ENCODE data around the gene RAB4A.

Gene RAB4A

DNA sequence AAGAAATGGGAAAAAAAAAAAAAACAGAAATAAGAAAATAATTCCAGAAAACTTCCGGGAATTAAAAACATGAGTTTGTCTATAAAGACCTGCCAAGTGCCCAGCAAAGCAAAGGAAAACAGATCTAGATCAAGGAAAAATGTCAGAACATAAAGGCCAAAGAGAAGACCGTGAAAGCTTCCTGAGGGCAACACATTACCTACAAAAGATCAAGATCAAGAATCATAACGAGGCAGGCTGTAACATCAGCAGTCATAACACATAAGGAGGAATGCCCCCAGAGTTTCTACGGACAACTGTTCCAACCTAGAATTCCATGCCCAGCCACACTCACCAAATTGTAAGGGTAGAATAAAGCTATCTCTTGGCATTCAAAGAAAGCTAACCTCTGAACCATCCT, 68.2 kb downstream of the RAB4A start:
- no peak for DNase-seq (ENCODE audit: low spot score)

DNA sequence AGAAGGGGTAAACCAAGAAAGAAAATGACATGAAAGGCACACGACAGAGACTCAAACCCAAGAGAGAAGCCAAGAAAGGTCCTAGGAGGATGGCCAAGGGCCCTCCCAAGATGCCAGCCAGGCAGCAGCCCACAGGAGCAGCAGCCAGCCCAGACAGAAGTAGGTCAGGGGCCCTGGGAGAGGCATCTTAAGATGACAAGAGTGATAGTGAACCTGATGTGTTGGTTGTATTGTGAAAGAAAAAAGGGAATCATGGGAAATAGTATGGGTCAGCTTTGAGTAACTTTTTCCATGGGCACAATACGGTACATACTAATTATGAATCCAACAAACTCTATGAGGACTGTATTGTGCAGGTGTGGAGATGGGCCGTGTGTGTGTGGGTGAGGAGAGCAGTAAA, 68.6 kb downstream of the RAB4A start:
- DNase-seq (ENCODE audit: low spot score), result no peak

DNA sequence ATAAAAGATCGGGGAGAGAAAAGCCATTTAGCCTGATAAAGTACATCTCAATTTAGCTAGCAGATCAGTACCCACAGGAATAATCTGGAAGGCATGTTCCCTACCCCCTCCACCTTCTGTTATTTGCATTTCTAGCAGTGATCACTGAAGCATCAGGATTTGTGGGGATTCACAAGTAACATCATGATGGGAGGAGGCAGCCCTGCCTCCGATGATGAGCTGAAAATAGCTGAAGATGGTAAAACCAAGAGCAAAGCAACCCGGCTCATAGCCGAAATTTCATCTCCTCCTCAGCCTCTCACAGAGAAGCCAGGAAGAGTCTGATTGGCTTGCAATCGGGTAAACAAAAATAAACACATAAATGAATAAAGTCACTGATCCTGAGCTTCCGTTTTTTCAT, 69.6 kb downstream of the RAB4A start:
- no peak for DNase-seq (ENCODE audit: low spot score)

DNA sequence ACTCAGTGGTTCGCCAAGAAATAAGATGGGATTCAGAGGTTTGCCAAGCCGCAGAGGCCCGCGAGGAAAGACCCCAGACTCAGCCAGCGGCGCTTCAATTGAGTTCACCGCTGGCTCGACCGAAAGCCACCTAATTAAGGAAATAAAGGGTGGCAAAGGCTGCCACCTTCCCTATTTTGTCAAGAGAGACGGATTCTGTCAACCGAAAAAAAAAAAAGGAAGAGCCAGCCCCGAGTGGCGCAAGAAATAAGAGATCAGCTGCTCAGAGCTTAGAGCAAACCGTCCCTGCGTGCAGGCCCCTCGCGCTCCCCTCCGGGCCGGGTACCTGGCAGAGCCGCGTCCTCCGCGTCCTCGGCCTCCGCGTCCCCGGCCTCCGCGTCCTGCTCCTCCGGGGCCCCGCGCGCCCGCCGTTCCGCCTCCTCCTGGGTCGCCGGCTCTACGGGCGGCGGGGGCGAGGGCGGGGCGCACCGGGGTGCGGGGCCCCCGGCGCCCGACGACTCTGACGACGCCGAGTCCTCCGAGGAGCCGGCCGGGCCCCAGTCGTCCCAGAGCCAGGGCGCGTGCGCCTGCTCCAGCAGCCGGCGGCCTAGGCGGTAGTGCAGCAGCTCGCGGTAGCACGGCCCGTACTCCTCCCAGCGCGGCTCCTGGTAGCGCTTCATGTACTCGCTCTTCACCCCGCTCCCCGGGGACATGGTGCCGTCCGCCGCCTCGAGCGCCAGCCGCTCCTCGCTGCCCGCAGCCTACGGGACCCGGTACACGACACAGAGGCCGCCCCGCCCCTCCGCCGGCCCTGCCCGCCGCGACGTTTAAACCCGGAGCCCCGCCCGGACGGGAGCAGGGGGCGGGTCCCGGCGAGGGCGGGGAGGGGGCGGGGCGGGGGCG, 71.1 kb downstream of the RAB4A start:
- peak; percentile 51 for DNase-seq (ENCODE audit: low spot score)

DNA sequence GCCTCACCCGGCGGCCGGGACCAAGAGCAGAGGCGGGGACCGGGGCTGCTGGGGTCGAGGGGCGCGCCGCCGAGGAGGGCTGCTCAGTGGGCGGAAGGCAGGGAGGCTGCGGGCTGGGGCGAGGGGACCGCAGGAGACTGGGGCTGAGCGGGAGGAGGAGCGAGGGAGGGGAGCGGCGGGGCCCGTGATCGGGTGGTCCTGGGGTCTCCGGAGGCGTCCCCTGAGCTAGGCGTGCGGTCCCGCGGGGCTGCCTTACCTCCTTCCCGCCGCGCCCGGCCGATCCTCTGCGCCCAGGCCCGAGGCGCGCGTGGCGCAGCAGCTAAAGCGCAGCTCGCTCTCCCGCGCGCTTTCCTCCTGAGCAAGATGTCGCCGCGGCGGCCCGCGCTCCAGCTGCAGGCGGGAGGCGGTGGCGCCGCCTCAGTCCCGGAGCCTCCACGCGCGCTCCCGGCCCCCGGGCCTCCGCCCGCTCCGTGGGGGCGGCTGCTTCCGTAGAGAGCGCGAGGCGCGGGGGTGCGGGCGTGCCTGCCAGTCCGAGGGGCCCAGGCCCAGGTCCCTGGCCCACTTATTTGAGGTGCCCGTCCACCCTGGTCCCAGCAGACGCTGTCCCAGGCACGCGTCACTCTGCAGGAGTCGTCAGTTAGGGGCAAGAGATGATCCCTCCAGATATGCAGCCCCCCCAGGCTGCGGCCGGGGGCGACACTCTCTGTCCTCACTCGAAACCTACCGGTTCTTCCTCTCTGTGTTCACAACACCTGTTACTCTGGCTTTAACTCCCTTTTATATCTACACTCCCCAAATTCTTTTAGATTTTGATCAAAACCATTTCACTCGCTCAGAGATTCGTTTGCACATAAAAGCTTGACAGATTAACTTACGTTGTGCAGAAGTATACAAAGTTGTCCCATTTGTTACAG, 72.0 kb downstream of the RAB4A start, which contains the start of gene CCSAP:
Gene CCSAP, minus strand, starts transcription at position 392 of the 914 bp plus-strand sequence. CDS start 582 bp downstream, outside the sequence.
- DNase-seq (ENCODE audit: low spot score), result peak; percentile 26

DNA sequence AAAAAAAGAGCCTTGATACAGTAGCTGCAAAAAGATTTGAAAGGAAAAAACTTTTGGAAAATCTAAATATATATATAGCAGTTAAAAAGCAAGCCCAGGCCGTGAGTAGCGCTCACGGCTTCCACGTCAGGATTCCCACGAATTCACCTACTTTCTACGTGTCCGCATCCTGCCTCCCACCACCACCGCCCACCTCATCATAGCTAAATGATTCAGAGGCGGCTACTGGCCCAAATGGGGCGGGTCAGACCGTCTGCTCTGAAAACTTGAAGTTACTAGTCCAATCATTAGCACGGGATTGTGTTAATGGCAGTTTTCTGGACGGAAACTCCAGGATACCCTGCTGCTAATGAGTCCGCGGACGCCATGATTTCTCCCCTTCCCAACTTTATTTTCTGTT, 73.2 kb downstream of the RAB4A start:
- no peak for DNase-seq (ENCODE audit: low spot score)

DNA sequence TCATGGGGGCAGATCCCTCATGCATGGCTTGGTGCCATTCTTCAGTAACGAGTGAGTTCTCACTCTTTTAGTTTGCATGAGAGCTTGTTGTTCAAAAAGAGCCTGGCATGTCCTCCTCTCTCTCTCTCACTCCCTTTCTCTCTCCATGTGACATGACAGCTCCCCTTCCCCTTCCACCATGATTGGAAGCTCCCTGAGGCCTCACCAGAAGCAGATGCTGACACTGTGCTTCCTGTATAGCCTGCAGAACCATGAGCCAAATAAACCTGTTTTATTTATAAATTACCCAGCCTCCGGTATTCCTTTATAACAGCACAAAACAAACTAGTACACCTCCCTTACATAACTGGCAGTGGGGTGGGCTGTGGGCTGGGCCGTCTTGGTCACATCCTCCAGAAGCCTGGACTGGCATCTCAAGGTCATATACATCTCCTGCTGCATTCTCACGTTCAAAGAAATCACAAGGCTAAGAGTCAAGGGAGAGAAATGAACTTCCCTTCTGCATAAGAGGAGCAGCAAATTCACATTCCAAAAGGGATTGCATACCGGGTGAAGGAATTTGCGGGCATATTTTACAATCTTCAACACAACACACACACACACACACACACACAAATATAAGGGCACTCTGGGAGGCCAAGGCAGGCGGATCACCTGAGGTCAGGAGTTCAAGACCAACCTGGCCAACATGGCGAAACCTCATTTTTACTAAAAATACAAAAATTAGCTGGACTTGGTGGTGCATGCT, 74.2 kb downstream of the RAB4A start:
- no peak for DNase-seq (ENCODE audit: low spot score)

DNA sequence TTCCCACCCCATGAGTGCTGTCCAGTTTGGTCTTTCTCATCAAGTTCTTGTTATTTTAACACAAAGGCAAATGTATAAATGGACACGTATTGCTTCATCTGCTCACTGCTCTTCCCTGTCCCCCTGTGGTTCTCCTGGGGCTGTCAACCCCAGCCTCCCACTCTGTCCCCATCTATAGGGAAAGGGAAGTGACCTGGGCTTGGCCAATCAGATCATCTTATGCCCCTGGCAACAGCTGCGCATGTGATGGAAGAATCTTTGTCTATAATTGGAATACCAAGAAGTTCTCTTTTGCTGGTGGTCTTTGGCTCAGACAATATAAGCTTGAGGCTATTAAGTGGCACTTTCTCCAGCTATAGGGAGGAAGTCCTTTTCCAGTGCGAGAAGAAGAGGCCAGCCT, 76.6 kb downstream of the RAB4A start:
- DNase-seq (ENCODE audit: low spot score), result no peak

DNA sequence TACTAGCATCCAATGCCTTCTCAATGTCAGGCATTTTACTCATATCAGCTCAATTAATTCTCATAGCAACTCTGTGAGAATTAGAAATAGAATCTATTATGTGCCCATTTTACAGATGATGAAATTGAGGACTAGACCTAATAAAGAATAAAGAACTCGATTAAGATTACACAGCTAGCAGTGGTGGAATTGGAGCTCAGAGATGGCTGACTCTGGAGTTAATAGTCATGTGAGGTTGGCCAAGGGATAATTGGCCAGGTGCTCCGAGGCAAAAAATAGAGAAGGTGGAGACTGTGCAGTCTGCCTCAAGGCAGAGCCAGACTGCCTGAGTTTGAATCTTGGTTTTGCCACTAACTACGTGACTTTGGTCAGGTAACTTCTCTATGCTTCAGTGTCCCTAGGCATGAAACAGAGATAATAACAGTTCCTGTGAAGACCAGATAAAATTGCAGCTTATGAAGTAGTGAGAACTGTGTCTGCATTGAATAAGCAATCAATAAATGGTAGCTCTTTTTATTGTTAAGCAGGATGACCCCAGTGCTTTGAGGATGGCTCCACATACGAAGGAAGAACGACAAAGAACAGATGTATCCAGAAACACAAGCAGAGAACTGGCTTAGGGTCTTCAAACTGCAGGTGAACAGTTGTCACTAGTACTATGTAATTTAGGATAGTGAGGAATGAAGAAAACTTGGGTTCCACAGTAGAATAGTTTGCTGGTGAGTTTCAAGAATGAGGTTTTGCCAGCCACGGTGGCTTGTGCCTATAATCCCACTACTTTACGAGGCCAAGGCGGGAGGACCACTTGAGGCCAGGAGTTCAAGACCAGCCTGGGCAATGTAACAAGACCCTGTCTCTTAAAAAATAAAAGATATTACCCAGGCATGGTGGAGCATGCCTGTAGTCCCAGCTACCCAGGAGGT, 78.8 kb downstream of the RAB4A start:
- no peak for DNase-seq (ENCODE audit: low spot score)

DNA sequence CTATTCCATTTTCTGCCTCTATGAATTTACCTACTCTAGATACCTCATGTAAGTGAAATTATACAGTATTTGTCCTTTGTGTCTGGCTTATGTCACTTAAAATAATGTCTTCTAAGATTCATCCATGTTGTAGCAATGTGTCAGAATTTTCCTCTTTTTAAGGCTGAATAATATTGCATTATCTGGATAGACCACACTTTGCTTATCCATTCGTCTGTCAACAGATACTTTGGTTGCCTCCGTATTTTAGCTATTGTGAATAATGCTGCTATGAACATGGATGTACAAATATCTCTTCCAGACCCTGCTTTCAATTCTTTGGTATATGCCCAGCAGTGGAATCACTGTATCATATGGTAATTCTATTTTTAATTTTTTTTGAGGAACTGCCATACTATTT, 82.1 kb downstream of the RAB4A start:
- DNase-seq (ENCODE audit: low spot score), result no peak

DNA sequence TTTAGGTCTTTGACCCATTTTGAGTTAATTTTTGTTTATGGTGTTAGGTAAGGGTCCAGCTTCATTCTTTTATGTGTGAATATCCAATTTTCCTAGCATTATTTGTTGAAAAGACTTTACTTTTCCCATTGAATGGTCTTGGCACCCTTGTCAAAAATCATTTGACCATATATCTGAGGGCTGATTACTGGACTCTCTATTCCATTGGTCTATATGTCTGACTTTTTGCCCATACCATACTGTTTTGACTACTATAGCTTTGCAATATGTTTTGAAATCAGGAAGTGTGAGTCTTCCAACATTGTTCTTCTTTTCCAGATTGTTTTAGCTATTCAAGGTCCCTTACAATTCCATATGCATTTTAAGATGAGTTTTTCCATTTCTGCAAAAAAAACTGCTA, 83.3 kb downstream of the RAB4A start:
- DNase-seq (ENCODE audit: low spot score), result no peak
